NAMALWA (cell line): ENCODE measurements around the gene MALAT1.
"Not testable (repeated sequence)": the region's sequence is repeated elsewhere in the genome, so short reads cannot be mapped to it uniquely, and the experiment has no call there.

Experiments
- DNase-seq: peaks from one replicate; pipeline ENCODE4 v3.0.0-alpha.2; 2015; ENCODE audit warnings: low spot score

MALAT1 gene

GRCh38 chr11:65498977-65499712 lies at the start of gene MALAT1:
TSS of gene MALAT1 (plus strand) at chr11:65499045.
- peak; percentile 93 for DNase-seq

GRCh38 chr11:65451301-65451700 lies 47.5 kb upstream of the MALAT1 start:
- not testable (repeated sequence) for DNase-seq

GRCh38 chr11:65452259-65452658 lies 46.6 kb upstream of the MALAT1 start:
- DNase-seq = not testable (repeated sequence)

GRCh38 chr11:65452806-65453490 lies 45.9 kb upstream of the MALAT1 start:
- no peak for DNase-seq

GRCh38 chr11:65454311-65454695 lies 44.5 kb upstream of the MALAT1 start:
- no peak for DNase-seq

GRCh38 chr11:65454696-65455456 lies 44.0 kb upstream of the MALAT1 start:
- DNase-seq = peak; percentile 87

GRCh38 chr11:65456418-65456817 lies 42.4 kb upstream of the MALAT1 start:
- no peak for DNase-seq

- no peak for DNase-seq
Observed at GRCh38 chr11:65459552-65459951, 39.3 kb upstream of the MALAT1 start.

GRCh38 chr11:65465471-65465870 lies 33.4 kb upstream of the MALAT1 start:
- not testable (repeated sequence) for DNase-seq

- DNase-seq = not testable (repeated sequence)
Observed at GRCh38 chr11:65467306-65467705, 31.5 kb upstream of the MALAT1 start.

- DNase-seq = peak; percentile 76
Observed at GRCh38 chr11:65468874-65469333, 29.9 kb upstream of the MALAT1 start.

GRCh38 chr11:65470433-65471049 lies 28.3 kb upstream of the MALAT1 start:
- no peak for DNase-seq

GRCh38 chr11:65471447-65471891 lies 27.4 kb upstream of the MALAT1 start:
- DNase-seq = peak; percentile 49

- DNase-seq = not testable (repeated sequence)
Observed at GRCh38 chr11:65472588-65473277, 26.1 kb upstream of the MALAT1 start.

GRCh38 chr11:65473278-65473860 lies 25.5 kb upstream of the MALAT1 start:
- no peak for DNase-seq

GRCh38 chr11:65474864-65475263 lies 24.0 kb upstream of the MALAT1 start:
- no peak for DNase-seq

GRCh38 chr11:65476632-65477148 lies 22.2 kb upstream of the MALAT1 start:
- DNase-seq = no peak

- DNase-seq = peak; percentile 81
Observed at GRCh38 chr11:65477149-65477965, 21.5 kb upstream of the MALAT1 start.

- no peak for DNase-seq
Observed at GRCh38 chr11:65478388-65479183, 20.3 kb upstream of the MALAT1 start.
